ENCODE data around the gene CRYBA4. TPM values are rescaled to one million over a fixed set of nuclear protein-coding genes. Genes with fewer than 3 reads are reported as not detected.

CRYBA4 gene
- total RNA-seq, 1 donor from 2014 or later: not detected

- no peak overlapping the region for H3K27ac ChIP-seq
- ATAC-seq (no peak), DNase-seq (no peak)
- no peaks in the 10 kb centered on the region for H3K36me3 ChIP-seq
- no peaks in the 10 kb centered on the region for H3K9me3 ChIP-seq
- no peak overlapping the region for H3K4me3 ChIP-seq
- intact Hi-C loops (cut with DNase I): no loop called here
- TF ChIP-seq CTCF (IDR thresholded peaks at IDR 0.05): no peak
- no peaks in the 10 kb centered on the region for H3K27me3 ChIP-seq
- peaks cover 43% of the 10 kb centered on the region for H3K4me1 ChIP-seq
These were observed 54.0 kb downstream of the CRYBA4 start for GRCh38 chr22:26675687-26676268.

DNA sequence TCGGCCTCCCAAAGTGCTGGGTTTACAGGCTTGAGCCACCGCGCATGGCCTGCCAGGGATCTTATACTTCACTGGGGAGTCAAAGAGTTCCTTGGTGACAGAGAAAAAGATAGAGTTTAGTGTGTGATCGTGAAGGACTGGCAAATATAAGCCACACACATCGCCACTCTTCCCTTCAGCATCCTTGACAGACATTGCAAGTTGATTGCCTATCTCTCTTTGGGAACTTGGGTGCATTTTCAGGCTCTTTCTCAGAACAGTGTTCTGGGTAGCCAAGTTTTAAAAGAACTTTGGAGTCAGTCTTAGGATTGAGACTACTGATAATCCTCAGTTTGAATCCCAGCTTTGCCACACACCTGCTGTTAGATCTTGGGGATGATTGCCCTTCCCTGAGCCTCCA is 55.5 kb downstream of the CRYBA4 start:
- Histone ChIP-seq H3K4me1 (peaks cover 37% of the 10 kb centered on the region), H3K36me3 (no peaks in the 10 kb centered on the region), H3K27ac (no peak overlapping the region), H3K27me3 (no peaks in the 10 kb centered on the region), H3K9me3 (no peaks in the 10 kb centered on the region), H3K4me3 (no peak overlapping the region)
- intact Hi-C loops (cut with DNase I): no loop called here
- ATAC-seq (no peak), DNase-seq (no peak)
- TF ChIP-seq CTCF (IDR thresholded peaks at IDR 0.05): no peak

- peak; percentile 97 for TF ChIP-seq CTCF (IDR thresholded peaks at IDR 0.05)
- peak; percentile 87 for ATAC-seq
- peaks cover 29% of the 10 kb centered on the region for H3K4me1 ChIP-seq
- H3K27me3 ChIP-seq: no peaks in the 10 kb centered on the region
- no peaks in the 10 kb centered on the region for H3K9me3 ChIP-seq
- H3K36me3 ChIP-seq: no peaks in the 10 kb centered on the region
- H3K4me3 ChIP-seq: no peak overlapping the region
- DNase-seq: peak; percentile 76
- H3K27ac ChIP-seq: no peak overlapping the region
- intact Hi-C loops (cut with DNase I): no loop called here
These were observed 57.4 kb downstream of the CRYBA4 start for GRCh38 chr22:26679003-26679629.

Other genes with a start within 250 kb of the CRYBA4 start
- 1.2 TPM for gene ASPHD2, start 192.7 kb upstream of the CRYBA4 start, total RNA-seq
- gene HPS4, start 138.2 kb upstream of the CRYBA4 start, total RNA-seq: 31.0 TPM
- gene SRRD, start 138.1 kb upstream of the CRYBA4 start, total RNA-seq: 14.6 TPM
- gene TFIP11, start 109.5 kb upstream of the CRYBA4 start, total RNA-seq: 33.1 TPM
- 83.1 TPM for gene TPST2, start 31.8 kb upstream of the CRYBA4 start, total RNA-seq
- 0.55 TPM for gene CRYBB1, start 3.9 kb upstream of the CRYBA4 start, total RNA-seq
- 6.1 TPM for gene MIAT, start 35.6 kb downstream of the CRYBA4 start, total RNA-seq